GM23248 (cell line): Measurements from ENCODE around the gene MAFG.

Source experiments
- EZH2 ChIP-seq: fragments of 200-600 bp; sonication (generic); IDR thresholded peaks from 2 replicates; pipeline ENCODE4 v1.6.1; 2018; ENCODE audit warnings: antibody characterized with exemption, mild to moderate bottlenecking; ENCODE audit not compliant: insufficient read depth, poor library complexity, severe bottlenecking
- EZH2phosphoT487 ChIP-seq: fragments of 200-600 bp; sonication (generic); IDR thresholded peaks from 2 replicates; pipeline ENCODE4 v1.6.1; 2018; ENCODE audit warnings: antibody characterized with exemption, moderate library complexity, mild to moderate bottlenecking, low read depth; ENCODE audit not compliant: insufficient read depth

- TF ChIP-seq EZH2 (no peak), EZH2phosphoT487 (no peak)
Measured at GRCh38 chr17:81952792-81953228, 25.3 kb upstream of the MAFG start.
